Measurements from ENCODE around the gene IGSF9.

GRCh38 chr1:159991513-159991912 is 46.1 kb upstream of the IGSF9 start:
- no peak for TF ChIP-seq EZH2 (IDR thresholded peaks at IDR 0.05)
- no peak for TF ChIP-seq POLR2AphosphoS5 (IDR thresholded peaks at IDR 0.05; ENCODE audit: borderline replicate concordance, low read depth, low read length)
- no peak for TF ChIP-seq FOXP2 (optimal IDR thresholded peaks at IDR 0.05; ENCODE audit: control extremely low read depth, extremely low read length, insufficient read depth)
